NB4 (cell line): ENCODE results near the gene TTLL5.

ENCODE experiments used
- TF ChIP-seq, protein P1 (sequence below): IDR thresholded peaks from one replicate; pipeline ENCODE4 v1.5.1; 2012; ENCODE audit warnings: low read depth, low read length
- TF ChIP-seq, protein P2 (sequence below): IDR thresholded peaks from 2 replicates; pipeline ENCODE4 v1.6.1; 2011; ENCODE audit warnings: low read depth, low read length

DNA sequence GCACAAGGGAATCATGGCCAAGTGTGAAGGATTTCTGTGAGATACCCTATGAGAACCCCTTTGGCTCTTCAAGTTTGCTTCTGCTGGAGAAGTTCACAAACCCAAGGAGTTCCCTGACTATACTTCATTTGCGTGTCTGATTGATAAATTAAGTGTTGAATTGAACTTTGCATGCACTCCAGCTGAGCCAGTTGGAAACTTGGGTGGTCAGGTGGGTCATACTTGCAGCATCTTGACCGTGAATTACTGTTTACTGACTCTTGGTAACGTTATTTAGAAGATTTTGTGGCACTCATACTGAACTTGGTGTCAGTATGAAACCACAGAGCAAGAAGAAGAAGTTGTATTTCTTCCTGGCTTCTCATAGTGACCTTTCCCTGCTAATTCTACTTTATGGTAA lies 243.3 kb downstream of the TTLL5 start:
- TF ChIP-seq, protein P1, sequence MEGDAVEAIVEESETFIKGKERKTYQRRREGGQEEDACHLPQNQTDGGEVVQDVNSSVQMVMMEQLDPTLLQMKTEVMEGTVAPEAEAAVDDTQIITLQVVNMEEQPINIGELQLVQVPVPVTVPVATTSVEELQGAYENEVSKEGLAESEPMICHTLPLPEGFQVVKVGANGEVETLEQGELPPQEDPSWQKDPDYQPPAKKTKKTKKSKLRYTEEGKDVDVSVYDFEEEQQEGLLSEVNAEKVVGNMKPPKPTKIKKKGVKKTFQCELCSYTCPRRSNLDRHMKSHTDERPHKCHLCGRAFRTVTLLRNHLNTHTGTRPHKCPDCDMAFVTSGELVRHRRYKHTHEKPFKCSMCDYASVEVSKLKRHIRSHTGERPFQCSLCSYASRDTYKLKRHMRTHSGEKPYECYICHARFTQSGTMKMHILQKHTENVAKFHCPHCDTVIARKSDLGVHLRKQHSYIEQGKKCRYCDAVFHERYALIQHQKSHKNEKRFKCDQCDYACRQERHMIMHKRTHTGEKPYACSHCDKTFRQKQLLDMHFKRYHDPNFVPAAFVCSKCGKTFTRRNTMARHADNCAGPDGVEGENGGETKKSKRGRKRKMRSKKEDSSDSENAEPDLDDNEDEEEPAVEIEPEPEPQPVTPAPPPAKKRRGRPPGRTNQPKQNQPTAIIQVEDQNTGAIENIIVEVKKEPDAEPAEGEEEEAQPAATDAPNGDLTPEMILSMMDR: no peak
- TF ChIP-seq, protein P2, sequence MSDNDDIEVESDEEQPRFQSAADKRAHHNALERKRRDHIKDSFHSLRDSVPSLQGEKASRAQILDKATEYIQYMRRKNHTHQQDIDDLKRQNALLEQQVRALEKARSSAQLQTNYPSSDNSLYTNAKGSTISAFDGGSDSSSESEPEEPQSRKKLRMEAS: no peak
